HS-27A (cell line): Measurements from ENCODE around the gene NETO2.
"Not testable (repeated sequence)": the region's sequence is repeated elsewhere in the genome, so short reads cannot be mapped to it uniquely, and the experiment has no call there.

Experiments
- DNase-seq: peaks from one replicate; pipeline ENCODE4 v3.0.0-alpha.2; 2012; ENCODE audit warnings: low read depth, missing footprints

Gene NETO2, protein sequence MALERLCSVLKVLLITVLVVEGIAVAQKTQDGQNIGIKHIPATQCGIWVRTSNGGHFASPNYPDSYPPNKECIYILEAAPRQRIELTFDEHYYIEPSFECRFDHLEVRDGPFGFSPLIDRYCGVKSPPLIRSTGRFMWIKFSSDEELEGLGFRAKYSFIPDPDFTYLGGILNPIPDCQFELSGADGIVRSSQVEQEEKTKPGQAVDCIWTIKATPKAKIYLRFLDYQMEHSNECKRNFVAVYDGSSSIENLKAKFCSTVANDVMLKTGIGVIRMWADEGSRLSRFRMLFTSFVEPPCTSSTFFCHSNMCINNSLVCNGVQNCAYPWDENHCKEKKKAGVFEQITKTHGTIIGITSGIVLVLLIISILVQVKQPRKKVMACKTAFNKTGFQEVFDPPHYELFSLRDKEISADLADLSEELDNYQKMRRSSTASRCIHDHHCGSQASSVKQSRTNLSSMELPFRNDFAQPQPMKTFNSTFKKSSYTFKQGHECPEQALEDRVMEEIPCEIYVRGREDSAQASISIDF

DNA sequence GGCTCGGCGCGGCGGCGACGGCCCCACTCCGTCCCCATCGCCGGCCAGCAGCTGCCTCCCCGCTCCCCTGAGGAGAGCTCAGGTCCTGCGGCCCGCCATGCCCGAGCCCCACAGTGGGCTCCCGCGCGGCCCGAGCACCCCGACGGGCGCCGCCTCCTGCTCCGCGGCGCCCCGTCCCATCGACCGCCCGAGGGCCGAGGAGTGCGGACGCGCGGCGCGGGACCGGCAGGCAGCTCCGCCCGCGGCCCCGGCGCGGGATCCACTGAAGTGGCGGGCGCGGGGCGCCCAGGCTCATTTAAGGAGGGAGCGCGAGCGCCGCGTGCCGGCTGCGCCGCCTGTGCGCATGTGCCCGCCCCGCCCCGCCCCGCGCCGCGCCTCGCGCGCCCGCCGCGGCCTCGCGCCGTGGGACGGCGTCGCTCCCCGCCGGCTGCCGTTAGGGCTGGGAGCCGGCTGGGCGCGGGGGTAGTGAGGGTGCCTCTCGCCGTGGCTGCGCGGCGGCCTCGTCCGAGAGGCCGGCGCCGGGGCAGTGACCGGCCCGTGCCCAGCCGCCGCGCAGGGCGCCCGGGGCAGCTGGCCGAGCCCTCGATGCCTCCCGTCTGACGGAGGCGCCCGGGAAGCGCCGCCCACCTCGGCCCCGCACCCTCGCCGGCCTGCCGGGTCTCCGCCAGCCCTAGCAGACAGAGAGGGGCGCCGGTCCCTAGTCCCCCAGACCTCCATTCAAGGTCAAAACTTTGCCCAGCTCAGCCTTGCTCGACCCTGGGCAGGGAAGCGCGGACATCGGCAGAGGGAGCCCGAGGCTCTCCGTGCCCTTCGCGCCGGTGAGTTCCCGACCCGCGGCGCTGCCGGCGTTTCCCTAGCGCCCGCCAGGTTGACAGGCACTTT lies at the start of gene NETO2:
TSS of gene NETO2 (minus strand) at position 269 of the 882 bp plus-strand sequence. CDS start 333 bp downstream, outside the sequence.
- DNase-seq = no peak

DNA sequence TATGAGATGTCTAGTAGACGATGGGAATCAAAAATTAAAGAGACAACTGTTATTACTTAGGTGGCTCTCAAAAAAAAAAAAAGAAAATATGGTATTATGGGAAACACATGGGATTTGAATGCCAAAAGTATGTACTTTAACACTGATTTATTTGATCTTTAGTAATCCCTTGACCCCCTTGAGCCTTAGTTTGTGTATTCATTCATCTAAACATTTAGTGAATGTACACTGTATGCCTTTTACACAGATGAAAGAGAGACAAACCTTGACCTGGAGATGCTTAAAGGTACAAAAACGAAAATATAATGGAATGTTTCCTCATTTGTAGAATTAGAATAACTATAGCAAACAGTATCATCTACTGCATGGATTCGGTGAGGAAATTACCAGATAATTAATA lies 38.6 kb upstream of the NETO2 start:
- DNase-seq = no peak

DNA sequence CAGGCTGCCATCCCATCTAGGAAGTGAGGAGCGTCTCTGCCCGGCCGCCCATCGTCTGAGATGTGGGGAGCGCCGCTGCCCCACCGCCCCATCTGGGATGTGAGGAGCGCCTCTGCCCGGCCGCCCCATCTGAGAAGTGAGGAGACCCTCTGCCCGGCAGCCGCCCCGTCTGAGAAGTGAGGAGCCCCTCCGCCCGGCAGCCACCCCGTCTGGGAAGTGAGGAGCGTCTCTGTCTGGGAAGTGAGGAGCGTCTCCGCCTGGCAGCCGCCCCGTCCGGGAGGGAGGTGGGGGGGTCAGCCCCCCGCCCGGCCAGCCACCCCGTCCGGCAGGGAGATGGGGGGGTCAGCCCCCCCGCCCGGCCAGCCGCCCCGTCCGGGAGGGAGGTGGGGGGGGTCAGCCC lies 37.3 kb upstream of the NETO2 start:
- not testable (repeated sequence) for DNase-seq

DNA sequence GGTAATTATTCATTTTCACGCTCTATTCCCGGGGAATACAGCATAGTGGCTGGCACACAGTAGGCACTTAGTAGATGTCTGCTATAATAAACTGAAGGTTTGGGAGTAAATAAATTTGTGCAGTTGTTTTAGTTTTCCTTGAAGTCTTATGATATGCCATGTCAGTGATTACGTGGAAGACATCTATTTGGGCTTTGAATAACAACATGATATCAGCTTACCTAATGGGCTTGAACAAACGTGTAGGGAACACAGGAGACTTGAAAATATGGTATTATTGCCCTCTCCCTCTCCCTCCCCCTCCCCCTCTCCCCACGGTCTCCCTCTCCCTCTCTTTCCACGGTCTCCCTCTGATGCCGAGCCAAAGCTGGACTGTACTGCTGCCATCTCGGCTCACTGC lies 36.3 kb upstream of the NETO2 start:
- no peak for DNase-seq

DNA sequence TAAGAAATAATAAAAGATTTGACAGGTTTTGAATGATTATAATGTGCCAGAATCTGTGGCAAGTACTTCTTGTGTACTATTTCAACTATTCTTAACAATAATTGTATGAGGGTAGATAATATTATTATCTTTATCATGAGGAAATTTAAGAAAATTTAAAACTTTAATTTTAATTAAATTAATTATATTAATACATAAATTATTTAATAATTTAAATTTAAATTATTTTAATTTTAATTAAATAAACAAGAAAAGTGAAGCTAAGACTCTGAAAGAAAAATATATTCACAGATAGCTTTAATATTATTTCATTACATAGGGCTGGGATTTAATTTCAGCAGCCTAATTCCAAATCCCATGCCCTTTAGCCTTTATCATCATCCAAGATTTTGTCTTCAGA lies 31.4 kb upstream of the NETO2 start:
- no peak for DNase-seq

DNA sequence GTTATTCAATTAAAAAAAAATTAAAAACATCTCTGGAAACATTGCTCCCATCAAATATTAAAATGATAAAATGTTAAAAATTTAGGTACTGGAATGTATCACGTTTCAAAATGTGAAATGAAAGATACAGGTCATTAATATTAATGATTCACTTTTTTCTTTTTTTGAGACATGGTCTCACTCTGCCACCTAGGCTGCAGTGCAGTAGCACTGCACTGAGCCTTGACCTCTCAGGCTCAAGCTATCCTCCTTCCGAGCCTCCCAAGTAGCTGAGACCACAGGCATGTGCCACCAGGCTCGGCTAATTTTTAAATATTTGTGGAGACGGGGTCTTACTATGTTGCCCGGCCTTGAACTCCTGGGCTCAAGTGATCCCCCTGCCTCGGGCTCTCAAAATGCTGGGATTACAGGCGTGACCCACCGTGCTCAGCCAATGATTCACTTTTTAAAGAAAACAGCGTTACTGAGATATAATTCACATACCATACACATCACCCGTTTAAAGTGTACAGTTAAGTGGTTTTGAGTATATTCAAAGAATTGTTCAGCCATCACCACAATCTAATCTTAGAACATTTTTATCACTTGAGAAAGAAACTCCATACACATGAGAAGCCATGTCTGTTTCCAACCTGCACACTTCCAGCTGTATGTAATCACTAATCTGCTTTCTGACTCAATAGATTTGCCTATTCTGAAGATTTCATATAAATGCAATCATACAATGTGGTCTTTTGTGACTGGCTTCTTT lies 19.1 kb upstream of the NETO2 start:
- DNase-seq = no peak

DNA sequence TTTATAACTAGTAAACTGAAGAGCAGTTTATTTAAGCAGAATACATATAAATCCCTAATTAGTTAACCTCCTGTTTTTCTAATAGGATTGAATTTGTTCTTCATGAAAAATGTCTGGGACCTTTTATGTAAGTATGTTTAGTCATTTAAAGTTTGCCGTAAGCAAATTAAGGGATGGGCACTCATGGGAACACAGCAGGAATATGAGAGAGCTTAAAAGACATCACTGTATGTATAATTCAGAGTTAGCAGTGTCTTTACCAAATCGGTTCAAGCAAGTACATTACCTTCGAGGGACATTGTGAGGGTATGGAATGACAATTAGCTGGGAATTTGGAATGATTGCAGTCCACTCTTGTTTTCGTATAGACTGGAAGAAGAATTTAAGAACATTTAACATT lies 17.7 kb upstream of the NETO2 start:
- no peak for DNase-seq

DNA sequence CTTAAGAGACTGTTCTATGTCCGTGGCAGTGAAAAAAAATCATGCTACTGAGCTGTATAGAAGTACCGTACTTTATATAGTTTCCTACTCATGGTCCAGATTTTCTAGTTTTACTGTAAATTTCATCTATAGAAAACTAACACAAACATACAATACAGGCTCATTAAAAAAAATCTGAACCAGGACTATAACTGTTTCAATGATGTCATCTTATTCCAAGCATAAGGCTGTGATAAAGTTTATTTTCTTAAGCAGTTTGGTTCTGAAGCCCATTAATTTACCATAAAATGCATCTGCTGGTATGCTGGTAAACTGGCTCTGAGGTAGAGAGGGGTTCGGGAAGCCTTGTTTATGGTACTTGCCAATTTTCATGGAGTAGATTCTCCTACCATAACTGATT lies 16.7 kb upstream of the NETO2 start:
- no peak for DNase-seq

DNA sequence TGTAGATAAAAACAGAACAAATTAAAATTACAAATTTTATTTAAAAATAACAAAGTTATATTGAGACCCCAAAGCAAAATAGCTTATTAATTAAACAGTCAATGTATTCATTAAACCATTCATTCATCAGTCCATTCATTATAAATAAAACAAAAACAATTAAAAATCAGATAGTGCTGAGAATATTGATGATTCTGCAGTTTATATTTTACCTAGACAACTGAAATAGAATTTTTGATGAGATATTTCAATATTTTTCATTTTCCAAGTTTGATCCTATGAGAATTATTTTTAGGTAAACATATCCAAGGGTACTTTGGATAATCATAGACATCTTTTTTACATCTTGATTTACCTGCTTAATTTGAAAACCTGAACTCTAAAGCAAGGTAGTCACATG lies 15.2 kb upstream of the NETO2 start:
- DNase-seq = no peak

DNA sequence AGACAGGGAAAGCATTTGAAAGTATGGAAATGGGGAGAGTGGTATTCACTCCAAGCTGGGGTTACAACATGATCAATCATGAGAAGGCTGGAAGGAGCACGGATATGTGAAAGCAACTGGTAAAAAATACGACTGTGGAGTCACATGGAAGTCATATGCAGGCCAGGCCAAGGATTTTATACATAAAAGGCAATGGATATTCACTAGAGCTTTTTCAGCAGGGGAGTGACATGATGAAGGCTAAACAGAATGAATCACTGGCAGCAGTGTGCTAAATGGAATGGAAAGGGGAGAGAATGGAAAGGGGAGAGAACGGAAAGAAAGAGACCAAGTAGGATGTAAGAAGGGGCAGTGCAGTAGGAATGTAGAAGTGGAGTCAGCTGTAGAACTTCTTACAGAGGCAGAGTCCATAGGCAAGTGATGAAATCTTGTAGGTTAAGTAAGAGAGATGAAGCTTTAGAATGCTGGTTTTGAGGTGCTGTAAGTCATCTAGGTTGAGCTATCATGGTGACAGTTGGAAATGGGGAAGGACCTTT lies 13.0 kb upstream of the NETO2 start:
- DNase-seq = no peak

DNA sequence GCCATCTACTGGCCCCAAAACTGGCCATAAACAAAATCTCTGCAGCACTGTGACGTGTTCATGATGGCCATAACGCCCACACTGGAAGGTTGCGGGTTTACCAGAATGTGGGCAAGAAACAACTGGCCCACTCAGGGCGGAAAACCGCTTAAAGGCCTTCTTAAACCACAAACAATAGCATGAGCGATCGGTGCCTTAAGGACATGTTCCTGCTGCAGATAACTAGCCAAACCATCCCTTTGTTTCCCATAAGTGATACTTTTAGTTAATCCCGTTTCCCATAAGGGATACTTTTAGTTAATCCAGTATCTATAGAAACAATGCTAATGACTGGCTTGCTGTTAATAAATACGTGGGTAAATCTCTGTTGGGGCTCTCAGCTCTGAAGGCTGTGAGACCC lies 8.8 kb upstream of the NETO2 start:
- DNase-seq = not testable (repeated sequence)

DNA sequence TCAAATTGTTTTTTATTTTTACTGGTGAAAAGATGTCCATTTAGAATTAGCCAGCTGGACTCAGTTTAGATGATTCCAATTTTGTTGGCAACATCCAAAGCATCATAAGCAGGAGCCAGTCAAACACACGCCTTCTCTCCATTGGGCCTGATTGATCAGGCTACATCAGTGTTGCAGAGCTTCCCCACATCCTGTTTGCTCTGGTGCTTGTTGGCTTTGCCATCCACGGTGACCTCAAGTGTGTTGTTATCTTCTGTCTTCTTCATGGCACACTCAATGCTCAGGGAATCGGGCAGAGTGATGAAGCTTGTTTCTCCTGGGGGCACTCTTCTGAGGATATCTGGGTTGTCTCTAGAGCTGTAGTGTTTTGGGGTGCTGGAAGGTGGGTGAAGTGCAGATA lies 6.3 kb upstream of the NETO2 start:
- no peak for DNase-seq

DNA sequence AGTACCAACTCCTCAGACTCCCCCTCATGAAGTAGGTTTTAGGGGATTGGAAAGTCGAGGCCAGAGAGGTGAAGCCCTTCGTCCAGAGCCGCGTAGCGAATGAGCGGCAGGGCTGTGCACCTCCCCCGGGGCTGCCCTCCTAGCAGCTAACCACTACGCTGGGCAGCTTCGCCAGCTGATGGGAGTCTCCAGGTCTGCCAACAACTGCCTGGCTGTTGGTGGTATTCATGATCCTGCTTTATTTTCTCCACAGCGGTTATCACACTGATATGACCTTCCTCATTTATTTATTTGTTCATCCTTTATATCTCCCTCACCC lies 773 bp upstream of the NETO2 start:
- no peak for DNase-seq

DNA sequence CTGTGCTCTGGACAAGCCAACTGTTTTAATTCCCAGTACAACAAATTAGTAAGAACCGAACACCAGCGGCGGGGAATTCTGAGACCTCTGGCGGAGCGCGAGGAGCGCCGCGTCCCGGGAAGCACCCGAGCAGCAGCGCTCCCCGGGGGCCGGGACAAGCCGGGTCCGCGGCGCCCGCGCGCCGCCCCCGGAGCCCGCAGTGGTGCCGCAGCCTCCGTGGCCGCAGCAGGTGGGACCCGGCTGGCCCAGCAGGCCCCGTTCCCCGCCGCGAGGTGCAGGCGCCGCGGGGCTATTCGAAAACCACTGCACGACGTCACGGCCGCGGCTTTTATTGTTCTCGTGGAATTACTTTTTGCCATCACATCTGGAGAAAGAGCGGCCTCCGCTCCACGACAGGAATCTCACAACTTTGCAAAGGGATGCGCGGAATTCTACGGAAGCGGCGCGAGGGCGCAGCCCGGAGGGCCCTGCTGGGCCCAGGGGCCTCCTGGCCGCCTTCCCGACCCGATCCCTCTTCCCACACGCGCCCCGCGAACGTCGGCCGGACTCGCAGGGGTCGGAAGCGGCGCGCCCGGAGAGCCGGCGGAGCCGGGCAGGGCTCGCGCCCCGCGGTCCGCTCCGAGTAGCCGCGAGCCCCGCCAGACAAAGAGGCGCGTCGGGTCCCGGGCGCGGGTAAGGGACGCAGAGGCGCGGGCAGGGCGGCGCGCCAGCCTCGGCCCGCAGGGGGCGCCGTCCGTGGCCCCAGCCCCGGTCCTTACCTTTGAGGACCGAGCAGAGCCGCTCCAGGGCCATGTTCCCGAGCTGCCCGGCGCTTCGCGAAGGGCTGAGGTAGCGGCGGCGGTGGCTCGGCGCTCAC lies 696 bp downstream of the NETO2 start:
- peak; percentile 53 for DNase-seq

DNA sequence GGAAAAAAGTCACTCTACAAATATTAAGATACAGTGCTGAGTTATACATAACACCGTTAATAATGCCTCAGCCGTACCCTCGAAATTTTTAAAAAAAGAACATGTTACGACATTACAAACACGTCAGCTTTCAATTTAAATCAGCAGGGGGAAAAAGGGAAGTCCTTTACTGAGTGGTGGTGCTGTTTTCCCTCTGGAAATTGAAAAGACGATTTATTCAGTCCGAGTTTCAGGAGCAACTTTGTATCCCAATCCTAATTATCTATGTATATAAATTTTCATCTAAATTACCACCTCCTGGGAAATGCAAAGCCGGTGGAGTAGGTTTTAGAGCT lies 1.3 kb downstream of the NETO2 start:
- DNase-seq = no peak

DNA sequence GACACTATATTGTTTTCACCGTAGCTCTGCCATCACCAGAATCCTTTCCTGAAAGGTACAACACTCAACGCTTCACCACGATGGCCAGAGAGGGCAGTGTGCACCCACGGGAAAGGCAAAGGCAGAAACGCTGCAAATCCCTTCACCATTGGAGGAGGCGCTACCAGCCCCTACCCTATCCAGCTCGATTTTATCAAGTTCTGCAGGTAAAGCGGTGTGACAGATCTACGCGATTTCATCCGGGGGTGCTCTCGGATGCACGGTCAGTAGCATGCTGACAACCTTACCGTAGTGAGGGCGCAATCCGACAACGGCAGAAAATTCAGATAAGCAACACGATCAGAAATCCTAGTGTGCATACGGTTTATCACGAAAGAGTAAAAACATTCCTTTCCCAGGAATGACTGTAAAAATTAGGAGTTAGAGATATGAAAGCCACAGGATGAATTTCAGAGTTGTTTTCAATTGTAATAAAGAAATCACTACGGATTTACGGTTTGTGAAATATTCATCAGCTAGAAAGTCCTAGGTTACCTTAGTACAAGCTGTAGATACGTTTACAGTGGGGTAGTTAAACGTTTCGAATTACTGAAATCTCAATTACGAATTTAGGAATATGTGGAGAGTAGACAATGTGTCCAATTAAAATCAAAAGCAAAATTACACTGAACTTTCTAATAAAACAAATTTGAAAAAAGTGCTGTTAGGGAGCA lies 1.8 kb downstream of the NETO2 start:
- DNase-seq = peak; percentile 64

DNA sequence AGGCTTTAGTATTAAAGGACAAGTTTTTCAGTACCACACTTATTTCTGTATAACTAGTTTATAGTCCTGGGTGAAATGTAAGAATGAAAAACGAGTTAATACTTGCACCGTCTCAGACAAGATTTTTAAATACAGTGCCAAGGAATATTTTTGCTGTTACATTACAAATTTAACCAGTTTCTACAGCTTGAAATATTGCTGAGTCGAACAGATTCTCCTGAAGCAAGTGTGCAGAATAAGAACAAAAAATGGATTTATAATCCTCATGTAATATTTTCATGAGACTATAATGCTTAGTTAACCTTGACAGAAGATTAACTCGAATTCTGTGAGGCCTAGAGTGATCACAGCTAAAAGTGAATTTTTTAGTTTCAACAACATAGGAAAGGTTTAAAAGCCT lies 3.1 kb downstream of the NETO2 start:
- DNase-seq = no peak

DNA sequence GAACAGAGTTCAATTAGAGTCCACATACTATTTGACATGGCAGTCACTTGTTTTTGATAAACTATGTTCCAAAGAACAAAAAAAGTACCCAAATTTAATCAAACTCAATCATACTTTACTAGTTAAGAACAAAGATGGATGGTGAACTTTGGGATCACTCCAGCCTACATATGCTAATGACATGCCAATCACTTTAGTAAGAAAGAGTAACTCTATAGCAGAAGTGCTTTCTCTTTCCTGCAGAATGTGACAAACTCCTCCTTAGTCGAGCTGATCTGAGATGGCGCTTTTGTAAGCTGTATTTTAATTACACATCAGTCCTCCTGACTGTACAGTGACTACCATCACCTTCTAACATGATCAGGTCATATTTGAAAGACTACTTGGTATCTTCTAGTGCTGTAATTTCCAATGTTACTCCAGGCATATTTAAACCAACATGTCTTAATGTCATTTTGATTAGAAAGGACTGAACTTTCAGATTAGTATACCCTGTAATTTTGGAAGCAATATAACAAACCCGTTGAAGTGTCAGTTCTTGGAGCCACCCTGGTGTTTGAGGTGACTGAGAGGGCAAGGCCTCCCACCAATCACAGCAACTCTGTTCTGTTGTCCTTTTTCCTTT lies 4.1 kb downstream of the NETO2 start:
- no peak for DNase-seq

DNA sequence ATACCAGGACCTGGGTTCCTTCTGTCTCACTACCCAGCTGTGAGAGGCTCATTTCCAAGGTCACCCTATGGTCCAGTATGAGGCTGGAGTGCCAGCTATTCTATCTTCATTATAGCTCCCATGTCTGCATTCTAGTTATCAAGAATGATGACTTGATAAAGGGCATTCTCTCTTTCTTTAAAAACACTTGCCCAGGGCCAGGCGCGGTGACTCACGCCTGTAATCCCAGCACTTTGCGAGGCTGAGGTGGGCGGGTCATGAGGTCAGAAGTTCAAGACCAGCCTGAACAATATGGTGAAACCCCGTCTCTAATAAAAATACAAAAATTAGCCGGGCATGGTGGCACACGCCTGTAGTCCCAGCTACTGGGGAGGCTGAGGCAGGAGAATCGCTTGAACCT lies 5.8 kb downstream of the NETO2 start:
- not testable (repeated sequence) for DNase-seq
